IPS-20b (cell line): ENCODE results near the gene TRIM54.
A peak's percentile ranks its signal among the peaks of the same experiment; 100 is the strongest.
"Not testable (repeated sequence)": the region's sequence is repeated elsewhere in the genome, so short reads cannot be mapped to it uniquely, and the experiment has no call there.

Experiments used
- H3K27ac ChIP-seq: one replicate; pipeline ENCODE4 v1.5.1; 2013; ENCODE audit warnings: low read length
- H3K27me3 ChIP-seq: 2 replicates; pipeline ENCODE4 v1.6.1; 2013; ENCODE audit warnings: mild to moderate bottlenecking, low read length, inconsistent platforms; ENCODE audit not compliant: insufficient read depth
- H3K36me3 ChIP-seq: 2 replicates; pipeline ENCODE4 v1.6.1; 2013; ENCODE audit warnings: low read depth, mild to moderate bottlenecking, inconsistent platforms, low read length, moderate library complexity; ENCODE audit not compliant: insufficient read depth
- H3K4me1 ChIP-seq: 2 replicates; pipeline ENCODE4 v1.6.1; 2013; ENCODE audit warnings: mild to moderate bottlenecking, control low read depth, inconsistent platforms, low read length, moderate library complexity; ENCODE audit not compliant: insufficient read depth
- H3K4me3 ChIP-seq: 2 replicates; pipeline ENCODE4 v1.5.1; 2013; ENCODE audit warnings: mild to moderate bottlenecking, low read length, inconsistent platforms
- H3K9ac ChIP-seq: 2 replicates; pipeline ENCODE4 v1.6.1; 2013; ENCODE audit warnings: low read depth, mild to moderate bottlenecking, inconsistent platforms, low read length, moderate library complexity
- H3K9me3 ChIP-seq: 2 replicates; pipeline ENCODE4 v1.6.1; 2013; ENCODE audit warnings: mild to moderate bottlenecking, low read depth, low read length, inconsistent platforms; ENCODE audit not compliant: insufficient read depth

The TRIM54 gene

GRCh38 chr2:27320958-27321543 is 38.8 kb downstream of the TRIM54 start:
- Histone ChIP-seq H3K4me3 (no peak overlapping the region; the same call in 1 of the 2 replicates), H3K27me3 (no peaks in the 10 kb centered on the region), H3K27ac (no peak overlapping the region), H3K9ac (no peak overlapping the region), H3K9me3 (no peaks in the 10 kb centered on the region), H3K4me1 (peaks cover 15% of the 10 kb centered on the region), H3K36me3 (peaks cover 6% of the 10 kb centered on the region; the same call in 1 of the 2 replicates)

- H3K4me1 ChIP-seq, result peaks cover 10% of the 10 kb centered on the region
- no peaks in the 10 kb centered on the region for H3K9me3 ChIP-seq
- H3K9ac ChIP-seq, result peak overlapping the region; percentile 100
- H3K27me3 ChIP-seq, result no peaks in the 10 kb centered on the region
- peak overlapping the region; percentile 99 for H3K4me3 ChIP-seq
- H3K36me3 ChIP-seq, result peaks cover 19% of the 10 kb centered on the region
- H3K27ac ChIP-seq, result peak overlapping the region; percentile 86
Measured at GRCh38 chr2:27322301-27322765, 40.1 kb downstream of the TRIM54 start.

- peaks cover 22% of the 10 kb centered on the region for H3K36me3 ChIP-seq
- H3K27ac ChIP-seq, result peak within 1 kb of the TSS; percentile 99
- H3K9ac ChIP-seq, result peak within 1 kb of the TSS; percentile 100
- H3K9me3 ChIP-seq, result no peaks in the 10 kb centered on the region
- H3K4me1 ChIP-seq, result peaks cover 10% of the 10 kb centered on the region
- H3K4me3 ChIP-seq, result peak within 1 kb of the TSS; percentile 99
- H3K27me3 ChIP-seq, result no peaks in the 10 kb centered on the region
Measured at GRCh38 chr2:27322766-27323595, 40.8 kb downstream of the TRIM54 start, which contains the start of gene MPV17. Gene MPV17, minus strand, starts transcription at chr2:27323097. Its CDS starts 580 bp downstream, at chr2:27322517.

GRCh38 chr2:27323596-27324285 is 41.5 kb downstream of the TRIM54 start:
- peaks cover 10% of the 10 kb centered on the region for H3K4me1 ChIP-seq
- peaks cover 30% of the 10 kb centered on the region for H3K36me3 ChIP-seq
- no peaks in the 10 kb centered on the region for H3K27me3 ChIP-seq
- H3K4me3 ChIP-seq, result peak overlapping the region; percentile 99
- H3K9me3 ChIP-seq, result no peaks in the 10 kb centered on the region
- peak overlapping the region; percentile 99 for H3K27ac ChIP-seq
- H3K9ac ChIP-seq, result peak overlapping the region; percentile 100

GRCh38 chr2:27324720-27325119 is 42.5 kb downstream of the TRIM54 start:
- Histone ChIP-seq H3K27me3 (no peaks in the 10 kb centered on the region), H3K36me3 (peaks cover 40% of the 10 kb centered on the region), H3K4me3 (no peak overlapping the region), H3K9me3 (no peaks in the 10 kb centered on the region), H3K9ac (no peak overlapping the region), H3K4me1 (peaks cover 10% of the 10 kb centered on the region), H3K27ac (no peak overlapping the region)

GRCh38 chr2:27335311-27335710 is 53.1 kb downstream of the TRIM54 start:
- no peak overlapping the region for H3K4me3 ChIP-seq
- H3K9ac ChIP-seq, result no peak overlapping the region
- no peaks in the 10 kb centered on the region for H3K4me1 ChIP-seq
- H3K36me3 ChIP-seq, result peaks cover 83% of the 10 kb centered on the region
- H3K27me3 ChIP-seq, result no peaks in the 10 kb centered on the region
- H3K9me3 ChIP-seq, result no peaks in the 10 kb centered on the region
- H3K27ac ChIP-seq, result no peak overlapping the region

- Histone ChIP-seq H3K27me3 (no peaks in the 10 kb centered on the region), H3K4me1 (no peaks in the 10 kb centered on the region), H3K27ac (no peak overlapping the region), H3K9ac (no peak overlapping the region), H3K36me3 (peaks cover 83% of the 10 kb centered on the region), H3K9me3 (no peaks in the 10 kb centered on the region), H3K4me3 (no peak overlapping the region)
Measured at GRCh38 chr2:27336173-27336572, 53.9 kb downstream of the TRIM54 start.

GRCh38 chr2:27347641-27348040 is 65.4 kb downstream of the TRIM54 start:
- Histone ChIP-seq H3K36me3 (peaks cover 16% of the 10 kb centered on the region), H3K27ac (no peak overlapping the region), H3K27me3 (no peaks in the 10 kb centered on the region)

GRCh38 chr2:27350106-27350693 is 68.0 kb downstream of the TRIM54 start:
- Histone ChIP-seq H3K36me3 (peaks cover 6% of the 10 kb centered on the region), H3K9ac (no peak overlapping the region), H3K4me3 (no peak overlapping the region), H3K27me3 (no peaks in the 10 kb centered on the region), H3K4me1 (peaks cover 10% of the 10 kb centered on the region), H3K9me3 (no peaks in the 10 kb centered on the region), H3K27ac (no peak overlapping the region)

More at GRCh38 chr2:27347641-27348040, 65.4 kb downstream of the TRIM54 start:
- H3K4me1 ChIP-seq, result 0 out of 2 replicates have a peak, but pooled peaks cover 2% of the 10 kb centered on the region
- H3K4me3 ChIP-seq, result no peak overlapping the region
- no peak overlapping the region for H3K9ac ChIP-seq
- no peaks in the 10 kb centered on the region for H3K9me3 ChIP-seq

GRCh38 chr2:27351802-27352598 is 69.8 kb downstream of the TRIM54 start:
- peak overlapping the region; percentile 39; the same call in 1 of the 2 replicates for H3K9ac ChIP-seq
- H3K36me3 ChIP-seq, result peaks cover 6% of the 10 kb centered on the region
- H3K27ac ChIP-seq, result no peak overlapping the region
- H3K27me3 ChIP-seq, result no peaks in the 10 kb centered on the region
- no peak overlapping the region for H3K4me3 ChIP-seq
- no peaks in the 10 kb centered on the region for H3K9me3 ChIP-seq
- peaks cover 10% of the 10 kb centered on the region for H3K4me1 ChIP-seq

GRCh38 chr2:27353386-27353761 is 71.1 kb downstream of the TRIM54 start:
- not testable (repeated sequence) for H3K9me3 ChIP-seq, H3K27ac ChIP-seq, H3K36me3 ChIP-seq, H3K4me3 ChIP-seq, H3K27me3 ChIP-seq
- peak overlapping the region; percentile 44; the same call in 1 of the 2 replicates for H3K9ac ChIP-seq
- peaks cover 14% of the 10 kb centered on the region for H3K4me1 ChIP-seq
